AG04450 (cell line): Measurements from ENCODE around the gene MOB1A. TPM values are rescaled to one million over a fixed set of nuclear protein-coding genes. Genes with fewer than 3 reads are reported as not detected.
"Not testable (repeated sequence)": the region's sequence is repeated elsewhere in the genome, so short reads cannot be mapped to it uniquely, and the experiment has no call there.

Experiments used
- CTCF ChIA-PET: fragments of 300-600, 350-600 bp; formaldehyde crosslinking; extraction: SDS; loops from one replicate; lab custom pipeline; 2022; ENCODE audit warnings: antibody characterized with exemption, inconsistent platforms; lab: Charles Lee
- POLR2A ChIA-PET: fragments of 350-600 bp; formaldehyde crosslinking; extraction: SDS; loops from one replicate; lab custom pipeline; 2021; ENCODE audit warnings: antibody characterized with exemption, inconsistent platforms; lab: Yijun Ruan, JAX
- DNase-seq: peaks from one replicate; pipeline ENCODE4 v3.0.0-alpha.2; 2011; ENCODE audit warnings: low read depth, low spot score
- H3K27ac ChIP-seq: one replicate; pipeline ENCODE4 v1.5.1; 2012; ENCODE audit warnings: low read depth, low read length, control low read depth
- H3K27me3 ChIP-seq: one replicate; pipeline ENCODE4 v1.6.0; 2012; ENCODE audit warnings: low read length; ENCODE audit not compliant: control insufficient read depth, insufficient read depth
- H3K4me3 ChIP-seq: 2 replicates; pipeline ENCODE4 v1.5.1; 2011; ENCODE audit warnings: mild to moderate bottlenecking, low read depth, low read length, control low read depth
- H3K9me3 ChIP-seq: 2 replicates; pipeline ENCODE4 v1.5.1; 2012; ENCODE audit warnings: low read length; ENCODE audit not compliant: control insufficient read depth, insufficient read depth
- polyA plus RNA-seq: library from polyadenylated mRNA; depleted of rRNA; stranded (reverse); fragments of >200 nt; gene quantifications from 2 replicates; pipeline ENCODE4 v1.2.3, GENCODE V29; 2011
- TF ChIP-seq, protein P1 (sequence below): IDR thresholded peaks from 2 replicates; pipeline ENCODE4 v1.5.1; 2011; ENCODE audit warnings: low read depth, low read length, control low read depth, inconsistent platforms

Gene MOB1A
- polyA plus RNA-seq, 1 experiment: 59.7 TPM

DNA sequence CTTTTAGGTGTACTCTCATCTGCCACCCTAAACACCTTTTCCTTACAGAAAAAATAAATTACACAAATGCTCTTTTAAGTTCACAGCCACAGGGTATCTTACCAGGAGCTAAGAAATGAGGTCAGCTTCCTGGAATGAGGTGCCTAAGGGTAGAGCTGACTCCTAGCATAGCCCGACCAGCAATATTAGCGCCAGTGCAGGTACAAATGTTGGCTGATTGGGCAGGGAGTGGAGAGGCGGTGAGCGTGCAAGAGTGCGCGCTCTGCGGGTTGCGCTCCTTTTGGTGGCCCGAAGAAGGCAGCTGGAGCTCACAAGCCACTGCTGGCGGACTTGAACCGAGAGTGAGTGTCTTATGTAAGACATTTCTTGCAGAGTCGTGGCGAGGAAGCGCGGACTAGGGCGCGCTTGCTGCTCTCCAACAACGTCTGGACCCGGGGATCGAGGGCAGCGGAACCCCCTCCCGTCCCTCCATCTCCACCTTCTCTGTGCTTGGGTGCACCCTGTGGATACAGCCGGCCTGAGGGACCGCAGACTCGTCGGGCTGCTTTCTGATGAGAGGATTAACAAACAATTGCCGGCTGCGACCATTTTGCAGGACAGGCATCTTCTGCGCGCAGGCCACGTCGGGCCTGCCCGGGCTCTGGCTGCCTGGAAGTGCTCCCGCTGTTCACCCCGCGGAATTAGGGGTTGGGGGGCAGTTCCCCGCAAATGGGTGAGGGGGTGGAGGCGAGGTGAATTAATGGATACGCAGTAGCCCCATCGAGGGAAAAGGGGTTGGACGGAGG lies 48.3 kb downstream of the MOB1A start:
- H3K27ac ChIP-seq: no peak overlapping the region
- POLR2A ChIA-PET: no interaction called here
- no peaks in the 10 kb centered on the region; the same call in 1 of the 2 replicates for H3K9me3 ChIP-seq
- H3K4me3 ChIP-seq: no peak overlapping the region
- no peaks in the 10 kb centered on the region for H3K27me3 ChIP-seq
- DNase-seq: no peak
- CTCF ChIA-PET: no interaction called here
- TF ChIP-seq, protein P1, sequence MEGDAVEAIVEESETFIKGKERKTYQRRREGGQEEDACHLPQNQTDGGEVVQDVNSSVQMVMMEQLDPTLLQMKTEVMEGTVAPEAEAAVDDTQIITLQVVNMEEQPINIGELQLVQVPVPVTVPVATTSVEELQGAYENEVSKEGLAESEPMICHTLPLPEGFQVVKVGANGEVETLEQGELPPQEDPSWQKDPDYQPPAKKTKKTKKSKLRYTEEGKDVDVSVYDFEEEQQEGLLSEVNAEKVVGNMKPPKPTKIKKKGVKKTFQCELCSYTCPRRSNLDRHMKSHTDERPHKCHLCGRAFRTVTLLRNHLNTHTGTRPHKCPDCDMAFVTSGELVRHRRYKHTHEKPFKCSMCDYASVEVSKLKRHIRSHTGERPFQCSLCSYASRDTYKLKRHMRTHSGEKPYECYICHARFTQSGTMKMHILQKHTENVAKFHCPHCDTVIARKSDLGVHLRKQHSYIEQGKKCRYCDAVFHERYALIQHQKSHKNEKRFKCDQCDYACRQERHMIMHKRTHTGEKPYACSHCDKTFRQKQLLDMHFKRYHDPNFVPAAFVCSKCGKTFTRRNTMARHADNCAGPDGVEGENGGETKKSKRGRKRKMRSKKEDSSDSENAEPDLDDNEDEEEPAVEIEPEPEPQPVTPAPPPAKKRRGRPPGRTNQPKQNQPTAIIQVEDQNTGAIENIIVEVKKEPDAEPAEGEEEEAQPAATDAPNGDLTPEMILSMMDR: no peak

DNA sequence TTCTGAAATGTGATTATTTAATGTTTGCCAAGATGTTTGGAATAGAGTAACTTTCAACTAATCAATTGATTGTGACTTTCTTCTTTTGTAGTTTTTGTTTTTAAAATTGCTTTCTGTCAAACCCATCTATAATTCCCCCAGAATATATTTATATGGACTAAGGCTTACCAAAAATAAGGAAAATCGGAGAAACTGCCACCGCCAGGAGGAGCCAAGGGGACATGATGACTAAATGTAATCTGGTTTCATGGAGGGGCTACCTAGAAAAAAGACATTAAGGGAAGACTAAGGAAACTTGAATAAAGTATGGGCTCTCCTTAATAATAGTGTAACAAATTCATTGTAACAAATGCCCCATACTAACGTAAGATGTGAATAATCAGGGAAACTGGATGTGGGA lies 50.5 kb downstream of the MOB1A start:
- CTCF ChIA-PET: interaction anchor here (0.6 kb wide), 1 partner anchor 99 kb away, joined by 3 read pairs; no protein-coding TSS in a partner anchor
- H3K9me3 ChIP-seq: peaks cover 7% of the 10 kb centered on the region; the same call in 1 of the 2 replicates

DNA sequence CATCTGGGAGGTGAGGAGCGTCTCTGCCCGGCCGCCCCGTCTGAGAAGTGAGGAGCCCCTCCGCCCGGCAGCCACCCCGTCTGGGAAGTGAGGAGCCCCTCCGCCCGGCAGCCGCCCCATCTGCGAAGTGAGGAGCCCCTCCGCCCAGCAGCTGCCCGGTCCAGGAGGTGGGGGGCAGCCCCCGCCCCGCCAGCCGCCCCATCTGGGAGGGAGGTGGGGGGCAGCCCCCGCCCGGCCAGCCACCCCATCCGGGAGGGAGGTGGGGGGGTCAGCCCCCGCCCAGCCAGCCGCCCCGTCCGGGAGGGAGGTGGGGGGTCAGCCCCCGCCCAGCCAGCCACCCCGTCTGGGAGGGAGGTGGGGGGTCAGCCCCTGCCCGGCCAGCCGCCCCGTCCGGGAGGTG lies 54.7 kb downstream of the MOB1A start:
- CTCF ChIA-PET: not testable (repeated sequence)

More for the DNA sequence above, 50.5 kb downstream of the MOB1A start:
- POLR2A ChIA-PET: no interaction called here
- Histone ChIP-seq H3K27ac (no peak overlapping the region), H3K4me3 (no peak overlapping the region), H3K27me3 (no peaks in the 10 kb centered on the region)
- TF ChIP-seq, protein P1: peak; percentile 35
- no peak for DNase-seq

DNA sequence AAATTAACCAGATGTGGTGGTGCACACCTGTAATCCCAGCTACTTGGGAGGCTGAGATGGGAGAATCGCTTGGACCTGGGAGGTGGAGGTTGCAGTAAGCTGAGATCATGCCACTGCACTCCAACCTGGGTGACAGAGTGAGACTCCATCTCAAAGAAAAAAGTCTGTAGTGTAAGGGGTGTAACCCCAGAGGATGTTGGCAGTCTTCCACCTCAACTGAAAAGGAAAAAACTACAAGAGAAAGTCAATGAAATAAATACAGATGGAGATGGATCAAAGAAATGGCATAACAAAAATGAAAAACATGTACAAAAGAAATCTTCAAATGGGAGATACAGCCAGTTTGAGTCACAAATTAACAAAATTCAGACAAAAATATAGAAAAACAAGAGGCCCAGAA lies 56.8 kb downstream of the MOB1A start:
- CTCF ChIA-PET: interaction anchor here (0.6 kb wide), 1 partner anchor 30 kb away, joined by 10 read pairs; no protein-coding TSS in a partner anchor
- peaks cover 17% of the 10 kb centered on the region for H3K9me3 ChIP-seq
- H3K27me3 ChIP-seq, H3K27ac ChIP-seq, POLR2A ChIA-PET, DNase-seq, H3K4me3 ChIP-seq: not testable (repeated sequence)

More for the DNA sequence above, 54.7 kb downstream of the MOB1A start:
- DNase-seq, H3K4me3 ChIP-seq, POLR2A ChIA-PET, H3K27ac ChIP-seq, H3K27me3 ChIP-seq: not testable (repeated sequence)
- peaks cover 17% of the 10 kb centered on the region for H3K9me3 ChIP-seq

DNA sequence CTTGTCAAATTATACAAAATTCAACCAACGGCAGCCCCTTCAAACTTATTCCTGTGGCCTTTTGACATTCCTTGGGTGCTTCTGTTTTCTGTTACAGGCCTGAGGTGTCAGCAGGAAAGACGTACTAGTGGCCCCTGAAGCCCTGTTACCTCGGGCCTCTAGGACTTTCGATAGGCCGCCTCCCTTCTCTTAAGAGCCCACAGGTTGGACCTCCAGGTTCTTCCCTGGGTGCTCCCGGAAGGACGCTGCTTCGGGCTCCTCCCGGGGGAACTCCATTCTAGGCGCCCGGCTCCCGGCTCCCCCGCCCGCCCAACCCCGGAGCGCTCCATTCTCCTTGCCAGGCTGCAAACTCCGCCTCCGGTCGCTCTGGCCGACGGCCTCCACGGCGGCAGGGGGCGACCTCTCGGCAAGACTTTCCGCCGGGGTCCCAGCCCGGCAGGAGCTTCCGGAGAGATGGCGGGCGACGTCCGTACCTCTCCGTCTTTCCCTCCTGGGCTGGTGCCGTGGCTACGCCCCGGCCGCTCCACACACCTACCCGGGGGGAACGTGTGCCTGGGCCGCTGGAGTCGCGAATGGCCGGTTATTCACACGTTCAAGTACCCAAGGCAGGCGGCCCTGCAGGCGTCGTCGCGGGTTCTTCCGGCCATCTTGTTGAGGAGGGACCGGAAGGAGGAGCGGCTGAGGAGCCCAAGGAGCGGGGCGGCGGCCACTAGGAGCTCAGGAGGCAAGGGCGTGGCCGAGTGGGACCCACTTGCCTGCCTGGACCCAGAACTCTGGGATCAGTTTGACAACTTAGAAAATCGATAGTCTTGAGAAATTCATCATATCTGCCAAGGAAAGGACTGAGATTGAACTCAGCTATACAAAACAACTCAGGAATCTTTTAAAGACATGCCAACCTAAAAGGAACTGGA lies 58.5 kb downstream of the MOB1A start:
- TF ChIP-seq, protein P1: peak; percentile 55
- CTCF ChIA-PET: interaction anchor here (0.6 to 1.7 kb wide), 30 partner anchors 10 to 654 kb away, joined by 3 to 17 read pairs (median 4); partner anchors contain the start of genes BOLA3 and STAMBP
- POLR2A ChIA-PET: interaction anchor here (0.6 to 1.3 kb wide), 10 partner anchors 28 to 494 kb away, joined by 3 to 21 read pairs (median 4); partner anchors contain the start of gene BOLA3
- Histone ChIP-seq H3K27ac (peak overlapping the region; percentile 89), H3K9me3 (peaks cover 17% of the 10 kb centered on the region), H3K27me3 (no peaks in the 10 kb centered on the region), H3K4me3 (peak overlapping the region; percentile 74)
- peak; percentile 58 for DNase-seq
